Panc1 (cell line): ENCODE results near the gene CDYL. TPM values are rescaled to one million over a fixed set of nuclear protein-coding genes. Genes with fewer than 3 reads are reported as not detected.
"Not testable (repeated sequence)": the region's sequence is repeated elsewhere in the genome, so short reads cannot be mapped to it uniquely, and the experiment has no call there.

Experiments
- ATAC-seq: fragments of 200-7000 bp; cut with Tn5 transposase; 2 replicates; pipeline ENCODE4 v1.9.1; 2020; ENCODE audit warnings: mild to moderate bottlenecking, moderate library complexity
- BruUV-seq: library from RNA; stranded (reverse); fragments of 400-500 nt; replicated peaks from 2 replicates; lab custom pipeline; 2021; lab: Mats Ljungman, UMichigan
- CTCF ChIA-PET: fragments of 300-600 bp; sonication (Branson Sonifier 250); formaldehyde crosslinking; loops from one replicate; lab custom pipeline; 2022; ENCODE audit warnings: antibody characterized with exemption; lab: Charles Lee
- POLR2A ChIA-PET: fragments of 300-600 bp; sonication (Branson Sonifier 250); formaldehyde crosslinking; loops from one replicate; lab custom pipeline; 2022; ENCODE audit warnings: antibody characterized with exemption; lab: Charles Lee
- DNase-seq: peaks from one replicate; pipeline ENCODE4 v3.0.0-alpha.2; 2010; ENCODE audit warnings: low read depth, low spot score
- H3K27ac ChIP-seq: 2 replicates; pipeline ENCODE4 v1.5.1; 2011; ENCODE audit warnings: mild to moderate bottlenecking, low read length, inconsistent platforms
- H3K27me3 ChIP-seq: fragments of 200-500 bp; sonication (Bioruptor generic); 2 replicates; pipeline ENCODE4 v1.6.0; 2014; ENCODE audit warnings: low read length, inconsistent platforms; ENCODE audit not compliant: control insufficient read depth, insufficient read depth
- H3K36me3 ChIP-seq: fragments of 200-500 bp; sonication (Bioruptor generic); 2 replicates; pipeline ENCODE4 v1.5.1; 2014; ENCODE audit warnings: inconsistent platforms, mild to moderate bottlenecking, low read length, moderate library complexity; ENCODE audit not compliant: control insufficient read depth, insufficient read depth
- H3K4me1 ChIP-seq: 2 replicates; pipeline ENCODE4 v1.5.1; 2011; ENCODE audit warnings: inconsistent platforms, mild to moderate bottlenecking, low read length, moderate library complexity; ENCODE audit not compliant: control insufficient read depth, insufficient read depth
- H3K4me3 ChIP-seq, 2 experiments: 2 replicates each; pipeline ENCODE4 v1.5.1; 2011 to 2012; ENCODE audit warnings: low read depth in 2 of 2, low read length in 2 of 2, mild to moderate bottlenecking in 2 of 2, inconsistent platforms in 1 of 2, moderate library complexity in 1 of 2
- H3K9me3 ChIP-seq: fragments of 200-500 bp; sonication (Bioruptor generic); 2 replicates; pipeline ENCODE4 v1.5.1; 2014; ENCODE audit warnings: low read depth, mild to moderate bottlenecking, inconsistent platforms, low read length, moderate library complexity; ENCODE audit not compliant: control insufficient read depth, insufficient read depth
- CTCF ChIP-seq: fragments of 450-650 bp; IDR thresholded peaks from 2 replicates; pipeline ENCODE4 v1.5.1; 2017; ENCODE audit warnings: mild to moderate bottlenecking
- POLR2AphosphoS5 ChIP-seq: IDR thresholded peaks from 2 replicates; pipeline ENCODE4 v1.6.1; 2012; ENCODE audit warnings: mild to moderate bottlenecking, low read depth, low read length, moderate library complexity
- SIN3A ChIP-seq: IDR thresholded peaks from 2 replicates; pipeline ENCODE4 v1.6.1; 2012; ENCODE audit warnings: low read depth, mild to moderate bottlenecking, low read length, moderate library complexity, borderline replicate concordance; ENCODE audit not compliant: insufficient read depth
- TCF7L2 ChIP-seq: IDR thresholded peaks from 2 replicates; pipeline ENCODE4 v1.6.1; 2011; ENCODE audit warnings: mild to moderate bottlenecking, low read depth, low read length, inconsistent platforms
- in situ Hi-C: cut with HindIII; loops from 2 replicates; pipeline ENCODE4 v1.10.0; 2016; ENCODE audit warnings: low sequenced_read_pairs, low pct_unique_long_range_greater_than_20kb
- intact Hi-C: fragments of 100-400 bp; cut with micrococcal nuclease; formaldehyde crosslinking; loops from one replicate; pipeline ENCODE4 v1.10.0; 2022; ENCODE audit not compliant: unreplicated experiment
- total RNA-seq: library from RNA; stranded (reverse); gene quantifications from one replicate; pipeline ENCODE4 v1.2.1, GENCODE V29; 2021; ENCODE audit not compliant: unreplicated experiment
- TF ChIP-seq, protein P1 (sequence below), 2 experiments: IDR thresholded peaks; 2 replicates each; pipeline ENCODE4 v1.6.1; 2011 to 2012; ENCODE audit warnings: low read depth in 2 of 2, control low read depth in 1 of 2, low read length in 1 of 2, mild to moderate bottlenecking in 1 of 2, moderate library complexity in 1 of 2; ENCODE audit not compliant: insufficient read depth in 1 of 2

CDYL gene
- total RNA-seq, 1 experiment from 2014 or later: 61.4 TPM

DNA sequence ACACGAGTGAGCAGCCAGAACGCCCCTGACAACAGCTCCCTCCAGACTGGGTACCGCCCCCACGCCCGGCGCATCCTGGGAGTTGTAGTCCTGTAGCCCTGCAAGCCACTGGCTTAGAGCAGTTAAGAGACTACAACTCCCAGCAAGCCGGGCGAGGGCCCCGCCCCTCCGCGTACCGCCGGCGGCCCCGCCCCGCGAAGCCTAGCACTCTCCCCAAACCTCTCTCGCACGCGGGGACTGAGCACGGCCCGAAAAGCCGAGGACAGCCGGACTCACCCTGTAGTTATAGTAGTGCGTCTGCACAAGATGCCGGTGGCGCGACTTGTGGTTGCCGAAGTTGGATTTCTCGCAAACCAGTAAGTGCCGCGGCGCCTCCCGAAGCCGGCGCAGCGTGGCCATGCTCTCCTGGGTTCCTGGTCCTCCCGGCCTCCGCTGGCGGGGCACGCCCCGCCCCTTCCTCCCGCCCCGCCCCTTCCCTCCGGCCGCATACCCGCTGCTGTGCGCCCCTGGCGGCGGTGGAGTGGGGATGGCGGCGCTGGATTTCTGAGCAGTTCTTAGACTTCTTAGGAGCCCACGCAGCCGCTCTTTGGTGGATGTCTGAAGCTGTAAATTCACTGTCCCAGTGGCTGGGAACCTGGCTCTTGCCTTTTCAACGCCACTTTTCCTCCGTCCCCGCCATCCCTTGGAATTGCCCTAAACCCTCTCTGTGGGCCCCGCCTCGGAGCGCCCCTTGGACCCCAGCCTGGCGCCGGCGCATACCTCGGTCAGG, 227.6 kb downstream of the CDYL start, which contains the start of gene RPP40:
Gene RPP40, minus strand, starts transcription at position 434 of the 769 bp plus-strand sequence. Its CDS starts 35 bp downstream, at position 399.
- no peaks in the 10 kb centered on the region for H3K27me3 ChIP-seq
- peak within 1 kb of the TSS; percentile 58 to 93 for H3K4me3 ChIP-seq
- in situ Hi-C loops: no loop called here
- peak; percentile 85 for TF ChIP-seq POLR2AphosphoS5
- no peak for TF ChIP-seq TCF7L2
- TF ChIP-seq, protein P1, sequence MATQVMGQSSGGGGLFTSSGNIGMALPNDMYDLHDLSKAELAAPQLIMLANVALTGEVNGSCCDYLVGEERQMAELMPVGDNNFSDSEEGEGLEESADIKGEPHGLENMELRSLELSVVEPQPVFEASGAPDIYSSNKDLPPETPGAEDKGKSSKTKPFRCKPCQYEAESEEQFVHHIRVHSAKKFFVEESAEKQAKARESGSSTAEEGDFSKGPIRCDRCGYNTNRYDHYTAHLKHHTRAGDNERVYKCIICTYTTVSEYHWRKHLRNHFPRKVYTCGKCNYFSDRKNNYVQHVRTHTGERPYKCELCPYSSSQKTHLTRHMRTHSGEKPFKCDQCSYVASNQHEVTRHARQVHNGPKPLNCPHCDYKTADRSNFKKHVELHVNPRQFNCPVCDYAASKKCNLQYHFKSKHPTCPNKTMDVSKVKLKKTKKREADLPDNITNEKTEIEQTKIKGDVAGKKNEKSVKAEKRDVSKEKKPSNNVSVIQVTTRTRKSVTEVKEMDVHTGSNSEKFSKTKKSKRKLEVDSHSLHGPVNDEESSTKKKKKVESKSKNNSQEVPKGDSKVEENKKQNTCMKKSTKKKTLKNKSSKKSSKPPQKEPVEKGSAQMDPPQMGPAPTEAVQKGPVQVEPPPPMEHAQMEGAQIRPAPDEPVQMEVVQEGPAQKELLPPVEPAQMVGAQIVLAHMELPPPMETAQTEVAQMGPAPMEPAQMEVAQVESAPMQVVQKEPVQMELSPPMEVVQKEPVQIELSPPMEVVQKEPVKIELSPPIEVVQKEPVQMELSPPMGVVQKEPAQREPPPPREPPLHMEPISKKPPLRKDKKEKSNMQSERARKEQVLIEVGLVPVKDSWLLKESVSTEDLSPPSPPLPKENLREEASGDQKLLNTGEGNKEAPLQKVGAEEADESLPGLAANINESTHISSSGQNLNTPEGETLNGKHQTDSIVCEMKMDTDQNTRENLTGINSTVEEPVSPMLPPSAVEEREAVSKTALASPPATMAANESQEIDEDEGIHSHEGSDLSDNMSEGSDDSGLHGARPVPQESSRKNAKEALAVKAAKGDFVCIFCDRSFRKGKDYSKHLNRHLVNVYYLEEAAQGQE (IDR thresholded peaks at IDR 0.05; ENCODE audit: insufficient read depth in 1 of 2, low read depth in 2 of 2, low read length in 1 of 2): no peak
- TF ChIP-seq SIN3A: peak; percentile 91; the same call in 1 of the 2 replicates
- TF ChIP-seq CTCF: peak; percentile 96
- H3K36me3 ChIP-seq: peaks cover 8% of the 10 kb centered on the region
- no peaks in the 10 kb centered on the region for H3K4me1 ChIP-seq
- ATAC-seq: peak; percentile 99
- DNase-seq: peak; percentile 73
- no peaks in the 10 kb centered on the region for H3K9me3 ChIP-seq
- peak within 1 kb of the TSS; percentile 86 for H3K27ac ChIP-seq
- CTCF ChIA-PET: interaction anchor here (0.6 to 1.0 kb wide), 11 partner anchors 8 to 1011 kb away, joined by 3 to 16 read pairs (median 6); partner anchors contain the start of gene FAM217A
- BruUV-seq: no TSS peak
- POLR2A ChIA-PET: interaction anchor here (0.7 to 0.9 kb wide), 3 partner anchors 175 to 1936 kb away, joined by 4 to 15 read pairs (median 6); no protein-coding TSS in a partner anchor
- intact Hi-C loops: no loop called here

DNA sequence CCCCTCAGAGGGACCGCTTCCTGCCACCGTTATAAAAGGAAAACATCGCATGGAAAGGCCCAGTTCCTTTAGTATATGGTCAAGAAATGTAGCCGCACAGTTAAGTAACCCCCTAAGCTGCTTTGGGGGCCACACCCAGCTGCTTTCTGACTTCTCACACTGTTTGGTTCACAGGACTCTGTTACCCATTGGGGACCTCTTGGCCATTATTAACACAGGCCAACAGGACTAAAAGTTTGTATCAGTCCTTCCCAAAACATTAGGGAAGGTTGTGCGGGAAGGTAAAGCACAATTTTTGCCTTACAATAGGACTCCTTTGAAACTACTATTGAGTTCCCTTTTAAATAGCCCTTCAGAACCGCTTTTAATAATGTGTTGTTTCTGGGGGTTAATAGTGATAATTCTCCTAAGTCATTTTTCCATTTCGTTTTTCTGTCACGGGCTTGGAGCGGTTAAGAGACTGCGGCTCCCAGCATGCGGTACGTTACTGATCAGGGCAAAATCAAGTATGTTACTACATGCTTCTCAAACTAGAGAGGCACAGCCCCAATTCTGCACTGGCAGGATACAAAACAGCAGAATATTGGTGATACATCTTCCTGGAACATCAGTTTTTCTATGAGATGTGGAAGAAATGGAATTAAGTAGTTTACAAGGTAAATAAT, 228.3 kb downstream of the CDYL start:
- BruUV-seq: TSS peak; percentile 79
- ATAC-seq (0 out of 2 replicates have a peak, but pooled peaks have one; percentile 0), DNase-seq (no peak)
- TF ChIP-seq, protein P1 (IDR thresholded peaks at IDR 0.05; ENCODE audit: insufficient read depth in 1 of 2, low read depth in 2 of 2, low read length in 1 of 2): no peak
- no peak for TF ChIP-seq SIN3A
- TF ChIP-seq POLR2AphosphoS5: no peak
- no peak for TF ChIP-seq TCF7L2
- no peak for TF ChIP-seq CTCF
- Histone ChIP-seq H3K9me3 (no peaks in the 10 kb centered on the region), H3K36me3 (peaks cover 5% of the 10 kb centered on the region), H3K4me1 (no peaks in the 10 kb centered on the region), H3K4me3 (peak overlapping the region; percentile 58 to 93), H3K27ac (peak overlapping the region; percentile 86), H3K27me3 (no peaks in the 10 kb centered on the region)
- in situ Hi-C loops (no loop called here), intact Hi-C loops (no loop called here)
- CTCF ChIA-PET: interaction anchor here (0.6 to 0.7 kb wide), 4 partner anchors 9 to 1012 kb away, joined by 3 to 16 read pairs (median 9); no protein-coding TSS in a partner anchor
- POLR2A ChIA-PET: no interaction called here

DNA sequence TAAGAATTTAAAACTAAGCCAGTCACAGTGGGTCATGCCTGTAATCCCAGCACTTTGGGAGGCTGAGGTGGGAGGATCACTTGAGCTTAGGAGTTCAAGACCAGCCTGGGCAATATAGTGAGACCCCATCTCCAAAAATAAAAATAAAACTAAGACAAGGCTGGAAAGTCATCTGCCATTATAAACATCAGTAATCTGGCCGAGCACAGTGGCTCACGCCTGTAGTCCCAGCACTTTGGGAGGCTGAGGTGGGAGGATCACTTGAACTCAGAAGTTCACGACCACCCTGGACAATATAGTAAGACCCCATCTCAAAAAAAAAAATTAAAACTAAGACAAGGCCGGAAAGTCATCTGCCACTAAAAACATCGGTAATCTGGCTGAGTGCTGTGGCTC, 228.8 kb downstream of the CDYL start:
- POLR2A ChIA-PET, H3K36me3 ChIP-seq, in situ Hi-C loops, CTCF ChIA-PET, H3K27me3 ChIP-seq, BruUV-seq, H3K4me3 ChIP-seq, intact Hi-C loops, ATAC-seq, H3K9me3 ChIP-seq, H3K4me1 ChIP-seq, DNase-seq: not testable (repeated sequence)
- H3K27ac ChIP-seq: peak overlapping the region; percentile 86; the same call in 1 of the 2 replicates
